HepG2 (cell line): Measurements from ENCODE around the gene UST. TPM values are rescaled to one million over a fixed set of nuclear protein-coding genes. Genes with fewer than 3 reads are reported as not detected.

Source experiments
- ATAC-seq: fragments of 200-7000 bp; cut with Tn5 transposase; 3 replicates; pipeline ENCODE4 v1.9.1; 2020; ENCODE audit warnings: mild to moderate bottlenecking, moderate library complexity
- BruUV-seq: library from RNA; stranded (reverse); fragments of 400-500 nt; replicated peaks from 2 replicates; lab custom pipeline; 2021; lab: Mats Ljungman, UMichigan
- CTCF ChIA-PET: fragments of 300-600 bp; formaldehyde crosslinking; extraction: SDS; loops from one replicate; lab custom pipeline; 2021; ENCODE audit warnings: low total read pairs, inconsistent platforms, low intra/inter-chr PET ratio; lab: Yijun Ruan, JAX
- POLR2A ChIA-PET: fragments of 350-600 bp; sonication (Branson Sonifier 250); formaldehyde crosslinking; loops from one replicate; lab custom pipeline; 2020; ENCODE audit warnings: antibody characterized with exemption, inconsistent platforms; lab: Yijun Ruan, JAX
- DNase-seq: peaks from one replicate; pipeline ENCODE4 v3.0.0-alpha.2; 2015; ENCODE audit warnings: low spot score
- FAIRE-seq: peaks from 3 replicates; lab custom pipeline; 2011; peaks lifted over from hg19 to GRCh38; lab: Jason Lieb, UNC
- H2AFZ ChIP-seq: one replicate; pipeline ENCODE4 v1.6.1; 2011; ENCODE audit warnings: low read length, inconsistent platforms
- H3K27ac ChIP-seq: fragments of 300-600 bp; 3 replicates; pipeline ENCODE4 v1.8.0; 2011; ENCODE audit warnings: mixed run types, mild to moderate bottlenecking, mixed read lengths, low read length, inconsistent platforms; ENCODE audit not compliant: insufficient read depth; ENCODE audit errors: extremely low read length
- H3K27me3 ChIP-seq, 2 experiments: fragments of 200-600 bp in 1 of 2; 2 replicates in 1 of 2; 3 replicates in 1 of 2; pipeline versions ENCODE4 v1.6.0 to v1.8.0; 2011; ENCODE audit warnings: low read length in 2 of 2, mild to moderate bottlenecking in 2 of 2, moderate library complexity in 2 of 2, inconsistent platforms in 1 of 2; ENCODE audit not compliant: insufficient read depth in 2 of 2, control insufficient read depth in 1 of 2
- H3K36me3 ChIP-seq, 2 experiments: fragments of 200-600 bp in 1 of 2; replicated peaks in 1 of 2; 2 replicates in 1 of 2; 3 replicates in 1 of 2; pipeline versions ENCODE4 v1.5.1 to v1.8.0; 2011; ENCODE audit warnings: low read length in 2 of 2, inconsistent platforms in 1 of 2; ENCODE audit not compliant: insufficient read depth in 2 of 2, control insufficient read depth in 1 of 2
- H3K4me1 ChIP-seq: 2 replicates; pipeline ENCODE4 v1.5.1; 2012; ENCODE audit warnings: low read length, inconsistent platforms; ENCODE audit not compliant: insufficient read depth
- H3K4me2 ChIP-seq: 2 replicates; pipeline ENCODE4 v1.6.0; 2011; ENCODE audit warnings: low read depth, low read length, inconsistent platforms
- H3K4me3 ChIP-seq, 3 experiments: fragments of 200-600 bp in 1 of 3; sonication (generic), shearing (Covaris generic) in 1 of 3; replicated peaks in 1 of 3; 2 replicates each; pipeline ENCODE4 v1.5.1; 2011 to 2016; ENCODE audit warnings: low read length in 3 of 3, inconsistent platforms in 2 of 3, low read depth in 2 of 3, mild to moderate bottlenecking in 2 of 3, control low read depth in 1 of 3, mixed read lengths in 1 of 3; ENCODE audit not compliant: insufficient read depth in 1 of 3
- H3K79me2 ChIP-seq: one replicate; pipeline ENCODE4 v1.6.1; 2011; ENCODE audit warnings: low read length, inconsistent platforms; ENCODE audit not compliant: insufficient read depth
- H3K9ac ChIP-seq: 2 replicates; pipeline ENCODE4 v1.6.0; 2011; ENCODE audit warnings: mild to moderate bottlenecking, low read depth, low read length, inconsistent platforms; ENCODE audit not compliant: insufficient read depth
- H3K9me3 ChIP-seq: 2 replicates; pipeline ENCODE4 v1.5.1; 2012; ENCODE audit warnings: mild to moderate bottlenecking, low read length
- H4K20me1 ChIP-seq: 2 replicates; pipeline ENCODE4 v1.6.0; 2011; ENCODE audit warnings: inconsistent platforms, mild to moderate bottlenecking, low read length, moderate library complexity; ENCODE audit not compliant: insufficient read depth
- ISL2 ChIP-seq: sonication (generic); formaldehyde crosslinking; IDR thresholded peaks from 2 replicates; pipeline ENCODE4 v1.5.0; 2020; ENCODE audit warnings: missing genetic modification reagents
- LBX2 ChIP-seq: sonication (generic); formaldehyde crosslinking; IDR thresholded peaks from 2 replicates; pipeline ENCODE4 v1.5.0; 2020; ENCODE audit warnings: missing genetic modification reagents, mild to moderate bottlenecking, borderline replicate concordance
- PRPF4 ChIP-seq: fragments of 200-400 bp; formaldehyde crosslinking; IDR thresholded peaks from 2 replicates; pipeline ENCODE4 v1.6.1; 2016; ENCODE audit warnings: low read length, low read depth; ENCODE audit not compliant: poor library complexity, severe bottlenecking
- REL ChIP-seq: sonication (generic); formaldehyde crosslinking; conservative IDR thresholded peaks from 2 replicates; pipeline ENCODE4 v1.8.0; 2022; ENCODE audit warnings: mild to moderate bottlenecking, missing genetic modification reagents, moderate library complexity
- SNAPC5 ChIP-seq: sonication (generic); formaldehyde crosslinking; IDR thresholded peaks from 2 replicates; pipeline ENCODE4 v1.8.1; 2023; ENCODE audit warnings: mild to moderate bottlenecking, missing genetic modification reagents, borderline replicate concordance
- TEF ChIP-seq: sonication (generic); formaldehyde crosslinking; IDR thresholded peaks from 2 replicates; pipeline ENCODE4 v1.5.0; 2020; ENCODE audit warnings: missing genetic modification reagents
- ZNF740 ChIP-seq: sonication (generic); formaldehyde crosslinking; IDR thresholded peaks from 2 replicates; pipeline ENCODE4 v1.4.0; 2020; ENCODE audit warnings: missing genetic modification reagents
- ZNF784 ChIP-seq: sonication (generic); formaldehyde crosslinking; IDR thresholded peaks from 2 replicates; pipeline ENCODE4 v1.5.1; 2020; ENCODE audit warnings: missing genetic modification reagents, mild to moderate bottlenecking, borderline replicate concordance
- WGBS: methylation state at CpG from one replicate; pipeline ENCODE4 v1.1.6; 2017; ENCODE audit warnings: low lambda C conversion rate; 5-methylcytosine and 5-hydroxymethylcytosine counted together
- in situ Hi-C: cut with HindIII; loops from 2 replicates; pipeline ENCODE4 v1.10.0; 2017; ENCODE audit warnings: low pct_unique_long_range_greater_than_20kb; ENCODE audit not compliant: extremely low pct_ligation_motif_present
- intact Hi-C: fragments of 100-400 bp; cut with micrococcal nuclease; formaldehyde crosslinking; loops from one replicate; pipeline ENCODE4 v1.10.0; 2022; ENCODE audit not compliant: unreplicated experiment
- polyA plus RNA-seq, 8 experiments: library from polyadenylated mRNA; depleted of rRNA in 3 of 8; stranded (reverse) in 7 of 8; unstranded in 1 of 8; fragments of >200 nt; fragmentation: Illumina TruSeq in 4 of 8; extraction: Trizol in 4 of 8; gene quantifications; 2 replicates each; pipeline versions ENCODE4 v1.2.1 to v1.2.3, GENCODE V29; 2011 to 2016; ENCODE audit warnings: low read depth in 4 of 8, missing spikeins in 1 of 8, mixed read lengths in 1 of 8; ENCODE audit not compliant: insufficient read depth in 1 of 8
- total RNA-seq, 5 experiments: library from RNA; depleted of rRNA; stranded (reverse); fragments of >200 nt; fragmentation: Illumina TruSeq; extraction: Trizol; gene quantifications; 2 replicates each; pipeline ENCODE4 v1.2.3, GENCODE V29; 2016; ENCODE audit warnings: low read depth in 1 of 5

The UST gene
- total and polyA plus RNA-seq, 2 of the 13 experiments (the other 11 are each of a cell fraction or from before 2014, with no cell fraction given): 0.27 TPM; not detected in 1

GRCh38 chr6:149112976-149113375 is 366.1 kb downstream of the UST start:
- no peaks in the 10 kb centered on the region for H4K20me1 ChIP-seq
- intact Hi-C loops (no loop called here), in situ Hi-C loops (no loop called here)
- BruUV-seq: no TSS peak
- H3K4me2 ChIP-seq: no peak overlapping the region
- H3K9ac ChIP-seq: no peak overlapping the region
- 14% methylated on average over 1 of the region's 2 CpGs for WGBS
- ChIA-PET POLR2A (no interaction called here), CTCF (no interaction called here)
- H2AFZ ChIP-seq: no peak overlapping the region
- peaks cover 0 to 24% of the 10 kb centered on the region in 2 experiments; a peak in 3 of 5 replicates for H3K27me3 ChIP-seq
- no peaks in the 10 kb centered on the region for H3K79me2 ChIP-seq
- H3K36me3 ChIP-seq: no peaks in the 10 kb centered on the region
- DNase-seq (no peak), ATAC-seq (no peak), FAIRE-seq (no peak)
- H3K9me3 ChIP-seq: no peaks in the 10 kb centered on the region
- no peak for TF ChIP-seq REL (CRISPR knock-in tag)
- no peak for TF ChIP-seq LBX2
- no peak for TF ChIP-seq SNAPC5
- no peak for TF ChIP-seq TEF
- TF ChIP-seq ZNF740 (CRISPR knock-in tag): no peak
- no peak for TF ChIP-seq PRPF4
- no peak for TF ChIP-seq ISL2 (CRISPR knock-in tag)
- no peak for TF ChIP-seq ZNF784 (CRISPR knock-in tag)
- H3K27ac ChIP-seq: no peak overlapping the region
- H3K4me3 ChIP-seq: no peak overlapping the region
- no peaks in the 10 kb centered on the region for H3K4me1 ChIP-seq
